DOHH2 (cell line): ENCODE measurements around the gene HOXC9.
"Not testable (repeated sequence)": the region's sequence is repeated elsewhere in the genome, so short reads cannot be mapped to it uniquely, and the experiment has no call there.

Source experiments
- H3F3A ChIP-seq: fragments of 200-600 bp; sonication (generic), shearing (Covaris generic); 2 replicates; pipeline ENCODE4 v1.6.0; 2016; ENCODE audit warnings: antibody characterized with exemption, mild to moderate bottlenecking; ENCODE audit not compliant: control insufficient read depth, insufficient read depth
- H3K27ac ChIP-seq: fragments of 200-600 bp; sonication (generic); 2 replicates; pipeline ENCODE4 v1.5.1; 2014; ENCODE audit warnings: low read depth, mild to moderate bottlenecking, low read length, moderate library complexity
- H3K27me3 ChIP-seq: fragments of 200-600 bp; sonication (generic); 2 replicates; pipeline ENCODE4 v1.6.1; 2014; ENCODE audit warnings: mild to moderate bottlenecking, low read length, mixed read lengths; ENCODE audit not compliant: control insufficient read depth
- H3K36me3 ChIP-seq: fragments of 200-600 bp; sonication (generic); 2 replicates; pipeline ENCODE4 v1.6.1; 2014; ENCODE audit warnings: mild to moderate bottlenecking, low read length, moderate library complexity, mixed read lengths; ENCODE audit not compliant: control insufficient read depth
- H3K4me1 ChIP-seq: fragments of 200-600 bp; sonication (generic); 2 replicates; pipeline ENCODE4 v1.6.1; 2014; ENCODE audit warnings: mild to moderate bottlenecking, low read length, mixed read lengths; ENCODE audit not compliant: control insufficient read depth
- H3K4me2 ChIP-seq: fragments of 200-600 bp; sonication (generic); 2 replicates; pipeline ENCODE4 v1.6.0; 2014; ENCODE audit warnings: mild to moderate bottlenecking, low read length, moderate library complexity
- H3K4me3 ChIP-seq: fragments of 200-600 bp; sonication (generic); 2 replicates; pipeline ENCODE4 v1.5.1; 2014; ENCODE audit warnings: mild to moderate bottlenecking, low read length, mixed read lengths
- H3K79me2 ChIP-seq: fragments of 200-600 bp; sonication (generic); 2 replicates; pipeline ENCODE4 v1.6.1; 2014; ENCODE audit warnings: mild to moderate bottlenecking, low read length, mixed read lengths; ENCODE audit not compliant: control insufficient read depth
- H3K9me2 ChIP-seq: fragments of 200-600 bp; sonication (generic); replicated peaks from 2 replicates; pipeline ENCODE4 v1.6.1; 2014; ENCODE audit warnings: mild to moderate bottlenecking, low read length, mixed read lengths; ENCODE audit not compliant: control insufficient read depth
- H3K9me3 ChIP-seq: fragments of 200-600 bp; sonication (generic); 2 replicates; pipeline ENCODE4 v1.6.1; 2014; ENCODE audit warnings: antibody characterized with exemption, low read length, mixed read lengths; ENCODE audit not compliant: control insufficient read depth, insufficient read depth
- H4K20me1 ChIP-seq: fragments of 200-600 bp; sonication (generic); 2 replicates; pipeline ENCODE4 v1.6.0; 2014; ENCODE audit warnings: low read depth, mild to moderate bottlenecking, antibody characterized with exemption, low read length, moderate library complexity; ENCODE audit not compliant: control insufficient read depth, insufficient read depth
- CTCF ChIP-seq: fragments of 200-600 bp; sonication (generic); IDR thresholded peaks from one replicate; pipeline ENCODE4 v1.5.1; 2014; ENCODE audit warnings: antibody characterized with exemption, mild to moderate bottlenecking, low read depth, low read length; ENCODE audit not compliant: poor library complexity, severe bottlenecking
- EZH2phosphoT487 ChIP-seq: fragments of 200-600 bp; sonication (generic); IDR thresholded peaks from 2 replicates; pipeline ENCODE4 v1.6.1; 2017; ENCODE audit warnings: borderline replicate concordance, mild to moderate bottlenecking, antibody characterized with exemption, low read length, moderate library complexity, mixed read lengths

Gene HOXC9

DNA sequence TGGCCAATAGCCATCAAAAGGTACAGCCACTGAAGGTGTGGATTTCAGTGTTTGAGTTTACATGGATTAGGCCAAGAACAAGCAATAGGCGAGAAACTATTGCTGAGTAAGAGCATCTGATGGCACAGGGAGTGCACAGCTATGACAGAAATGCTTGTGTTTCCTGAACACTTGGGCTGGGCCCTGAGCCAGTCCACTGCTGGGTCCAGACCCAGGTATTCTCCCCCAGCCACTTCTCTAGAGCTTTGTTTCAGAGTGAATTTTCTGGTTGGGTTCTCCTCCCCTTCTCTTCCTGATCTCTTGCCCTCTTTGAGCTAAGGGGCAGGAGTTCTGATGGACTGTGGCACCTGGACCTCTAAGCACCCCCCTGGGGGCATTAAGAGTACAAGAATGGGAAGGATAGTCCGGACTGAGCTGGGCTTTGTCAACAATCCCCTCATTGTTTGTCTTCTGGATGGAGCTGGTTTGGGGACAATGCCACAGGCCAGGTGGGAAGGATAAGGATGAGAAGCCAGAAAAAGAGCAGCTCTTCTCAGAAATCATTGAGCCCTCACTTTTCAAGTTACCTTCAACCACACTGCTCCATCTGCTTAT lies 41.2 kb downstream of the HOXC9 start:
- Histone ChIP-seq H3K9me3 (no peaks in the 10 kb centered on the region), H3K27me3 (peaks cover 12% of the 10 kb centered on the region), H3K27ac (no peak overlapping the region), H3K4me2 (no peak overlapping the region), H3K9me2 (no peaks in the 10 kb centered on the region), H3F3A (no peaks in the 10 kb centered on the region; the same call in 1 of the 2 replicates), H4K20me1 (no peaks in the 10 kb centered on the region), H3K79me2 (no peaks in the 10 kb centered on the region), H3K36me3 (no peaks in the 10 kb centered on the region), H3K4me3 (no peak overlapping the region), H3K4me1 (peaks cover 25% of the 10 kb centered on the region)
- no peak for TF ChIP-seq CTCF
- TF ChIP-seq EZH2phosphoT487, result no peak

GRCh38 chr12:54042033-54042432 lies 42.1 kb downstream of the HOXC9 start:
- peaks cover 19% of the 10 kb centered on the region for H3K4me1 ChIP-seq
- not testable (repeated sequence) for H3K27ac ChIP-seq

DNA sequence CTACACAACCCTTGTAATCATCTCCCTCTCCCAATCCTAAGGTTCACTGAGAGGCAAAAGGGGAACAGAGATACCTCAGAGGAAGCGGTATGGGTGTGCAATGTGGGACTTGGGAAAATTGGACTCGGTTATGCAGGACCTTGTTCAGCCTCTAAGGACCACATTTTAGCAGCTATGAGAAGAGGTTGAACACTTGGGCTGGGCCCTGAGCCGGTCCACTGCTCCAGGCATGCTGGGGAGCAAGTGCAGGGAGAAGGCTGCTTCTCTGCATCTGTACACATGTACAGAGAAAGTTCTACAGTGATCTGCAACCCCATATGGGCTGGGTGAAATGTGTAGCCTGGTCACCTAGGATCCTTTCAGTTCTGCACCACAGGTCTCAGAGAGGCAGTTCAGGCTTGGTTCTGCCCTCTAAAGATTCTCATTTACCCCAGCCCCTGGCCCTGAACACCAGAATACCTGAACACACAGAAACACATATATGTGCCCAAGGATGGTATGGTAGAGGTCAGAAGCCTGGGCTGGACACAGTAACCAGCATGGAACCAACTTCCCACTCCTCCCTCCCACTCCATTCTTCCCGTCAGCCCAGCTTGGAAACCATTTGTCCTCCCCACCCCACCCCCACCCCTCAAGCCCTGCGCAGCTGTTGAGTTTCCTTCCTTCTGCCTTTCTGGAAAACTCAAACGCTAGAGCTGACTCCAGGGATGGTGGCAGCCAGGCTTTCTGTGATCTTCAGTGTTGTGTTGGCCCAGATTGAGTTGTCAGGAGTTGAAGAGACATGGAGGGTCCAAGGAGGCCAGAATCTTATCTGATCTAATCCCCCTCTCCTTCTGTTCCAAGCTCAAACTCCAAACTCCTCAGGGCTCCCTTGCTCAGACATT lies 43.3 kb downstream of the HOXC9 start:
- no peaks in the 10 kb centered on the region for H3K79me2 ChIP-seq
- H3K9me3 ChIP-seq, result no peaks in the 10 kb centered on the region
- peaks cover 23% of the 10 kb centered on the region for H3K27me3 ChIP-seq
- no peaks in the 10 kb centered on the region for H3K36me3 ChIP-seq
- H3K27ac ChIP-seq, result no peak overlapping the region
- no peaks in the 10 kb centered on the region for H4K20me1 ChIP-seq
- peaks cover 19% of the 10 kb centered on the region for H3K4me1 ChIP-seq
- no peaks in the 10 kb centered on the region for H3K9me2 ChIP-seq
- H3K4me2 ChIP-seq, result peak overlapping the region; percentile 28
- no peak overlapping the region for H3K4me3 ChIP-seq
- no peaks in the 10 kb centered on the region; the same call in 1 of the 2 replicates for H3F3A ChIP-seq
- no peak for TF ChIP-seq EZH2phosphoT487
- TF ChIP-seq CTCF, result no peak

More at GRCh38 chr12:54042033-54042432, 42.1 kb downstream of the HOXC9 start:
- H3K27me3 ChIP-seq, result peaks cover 17% of the 10 kb centered on the region
- not testable (repeated sequence) for H3K9me3 ChIP-seq, H3K79me2 ChIP-seq, H3F3A ChIP-seq, H3K9me2 ChIP-seq, H3K4me2 ChIP-seq, H3K36me3 ChIP-seq, H3K4me3 ChIP-seq, H4K20me1 ChIP-seq
